OCI-LY1 (cell line): Measurements from ENCODE around the gene TTLL5.

ENCODE experiments used
- EZH2 ChIP-seq: fragments of 200-600 bp; sonication (generic), shearing (Covaris generic); IDR thresholded peaks from 2 replicates; pipeline ENCODE4 v1.8.0; 2017; ENCODE audit warnings: borderline replicate concordance, mixed run types, mild to moderate bottlenecking, antibody characterized with exemption, low read length, moderate library complexity, mixed read lengths
- TF ChIP-seq, protein P1 (sequence below): fragments of 200-600 bp; sonication (generic), shearing (Covaris generic); IDR thresholded peaks from 2 replicates; pipeline ENCODE4 v1.5.1; 2017; ENCODE audit warnings: mild to moderate bottlenecking, antibody characterized with exemption, low read length, moderate library complexity, mixed read lengths

- TF ChIP-seq, protein P1, sequence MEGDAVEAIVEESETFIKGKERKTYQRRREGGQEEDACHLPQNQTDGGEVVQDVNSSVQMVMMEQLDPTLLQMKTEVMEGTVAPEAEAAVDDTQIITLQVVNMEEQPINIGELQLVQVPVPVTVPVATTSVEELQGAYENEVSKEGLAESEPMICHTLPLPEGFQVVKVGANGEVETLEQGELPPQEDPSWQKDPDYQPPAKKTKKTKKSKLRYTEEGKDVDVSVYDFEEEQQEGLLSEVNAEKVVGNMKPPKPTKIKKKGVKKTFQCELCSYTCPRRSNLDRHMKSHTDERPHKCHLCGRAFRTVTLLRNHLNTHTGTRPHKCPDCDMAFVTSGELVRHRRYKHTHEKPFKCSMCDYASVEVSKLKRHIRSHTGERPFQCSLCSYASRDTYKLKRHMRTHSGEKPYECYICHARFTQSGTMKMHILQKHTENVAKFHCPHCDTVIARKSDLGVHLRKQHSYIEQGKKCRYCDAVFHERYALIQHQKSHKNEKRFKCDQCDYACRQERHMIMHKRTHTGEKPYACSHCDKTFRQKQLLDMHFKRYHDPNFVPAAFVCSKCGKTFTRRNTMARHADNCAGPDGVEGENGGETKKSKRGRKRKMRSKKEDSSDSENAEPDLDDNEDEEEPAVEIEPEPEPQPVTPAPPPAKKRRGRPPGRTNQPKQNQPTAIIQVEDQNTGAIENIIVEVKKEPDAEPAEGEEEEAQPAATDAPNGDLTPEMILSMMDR = no peak
- no peak for TF ChIP-seq EZH2
These were observed 317.2 kb downstream of the TTLL5 start for GRCh38 chr14:75978249-75978731.
